Measurements from ENCODE around the gene AOPEP. TPM values are rescaled to one million over a fixed set of nuclear protein-coding genes. Genes with fewer than 3 reads are reported as not detected.
A peak's percentile ranks its signal among the peaks of the same experiment; 100 is the strongest.

The AOPEP gene
- total and polyA plus RNA-seq, 2 of the 13 experiments (the other 11 are each of a cell fraction or from before 2014, with no cell fraction given): 22.2 to 41.6 TPM

DNA sequence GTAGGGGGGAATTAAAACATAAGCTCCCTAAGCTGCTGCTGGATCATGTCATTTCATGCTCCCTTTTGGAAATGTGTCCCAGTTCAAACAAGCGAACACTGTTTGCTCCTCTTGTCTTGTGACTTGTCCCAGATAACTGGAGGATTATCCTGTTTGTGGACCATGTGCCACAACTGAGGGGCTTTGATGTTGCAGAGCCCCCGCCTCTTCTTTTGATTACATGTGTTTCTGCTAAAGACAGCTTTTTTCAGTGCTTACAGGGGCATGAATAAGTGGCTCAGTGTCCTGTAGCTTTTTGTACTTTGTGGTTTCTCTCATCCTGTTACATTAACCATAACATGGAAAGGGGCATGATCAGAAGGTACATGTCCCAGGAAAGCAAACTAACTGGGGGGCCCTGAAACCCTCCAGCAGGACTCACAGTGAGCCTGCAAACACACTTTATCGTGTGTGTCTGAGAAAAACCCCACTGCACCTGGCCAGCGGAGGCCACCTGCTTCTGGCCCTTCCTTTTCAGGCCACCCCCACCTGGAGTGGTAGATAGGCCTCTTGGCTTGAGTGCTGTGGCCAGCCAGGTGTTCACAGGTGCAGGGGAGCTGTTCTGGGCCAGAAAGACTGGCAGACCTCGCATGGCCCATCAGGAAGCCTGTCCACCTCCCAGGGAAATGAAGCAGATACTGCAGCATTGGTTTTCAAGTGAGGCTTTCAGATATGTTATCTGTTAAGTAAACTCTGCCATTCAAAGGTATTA, 305.4 kb downstream of the AOPEP start (continued):
- no peak for TF ChIP-seq ZNF567 (CRISPR knock-in tag; IDR thresholded peaks at IDR 0.05; ENCODE audit: borderline replicate concordance)
- TF ChIP-seq FOSL2 (CRISPR knock-in tag; IDR thresholded peaks at IDR 0.05): peak; percentile 75
- TF ChIP-seq ZNF570 (CRISPR knock-in tag; IDR thresholded peaks at IDR 0.05; ENCODE audit: borderline replicate concordance): no peak
- no peak for TF ChIP-seq ZNF44 (CRISPR knock-in tag; IDR thresholded peaks at IDR 0.05)
- TF ChIP-seq, protein P1, sequence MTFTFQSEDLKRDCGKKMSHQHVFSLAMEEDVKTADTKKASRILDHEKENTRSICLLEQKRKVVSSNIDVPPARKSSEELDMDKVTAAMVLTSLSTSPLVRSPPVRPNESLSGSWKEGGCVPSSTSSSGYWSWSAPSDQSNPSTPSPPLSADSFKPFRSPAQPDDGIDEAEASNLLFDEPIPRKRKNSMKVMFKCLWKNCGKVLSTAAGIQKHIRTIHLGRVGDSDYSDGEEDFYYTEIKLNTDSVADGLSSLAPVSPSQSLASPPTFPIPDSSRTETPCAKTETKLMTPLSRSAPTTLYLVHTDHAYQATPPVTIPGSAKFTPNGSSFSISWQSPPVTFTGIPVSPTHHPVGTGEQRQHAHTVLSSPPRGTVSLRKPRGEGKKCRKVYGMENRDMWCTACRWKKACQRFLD (CRISPR knock-in tag; IDR thresholded peaks at IDR 0.05; ENCODE audit: borderline replicate concordance): no peak
- no peak for TF ChIP-seq ZIK1 (CRISPR knock-in tag; IDR thresholded peaks at IDR 0.05; ENCODE audit: borderline replicate concordance, low read depth)
- no peak for TF ChIP-seq ZFAT (CRISPR knock-in tag; conservative IDR thresholded peaks at IDR 0.05)
- peak; percentile 74; the same call in 1 of the 2 replicates for TF ChIP-seq DMAP1 (CRISPR knock-in tag; IDR thresholded peaks at IDR 0.05)
- TF ChIP-seq FOXK2 (IDR thresholded peaks at IDR 0.05): no peak
- peak; percentile 82 for TF ChIP-seq CREM (IDR thresholded peaks at IDR 0.05)
- TF ChIP-seq CREM (CRISPR knock-in tag; IDR thresholded peaks at IDR 0.05): no peak
- TF ChIP-seq ZNF577 (CRISPR knock-in tag; IDR thresholded peaks at IDR 0.05; ENCODE audit: borderline replicate concordance, low read depth): no peak
- TF ChIP-seq, protein P2, sequence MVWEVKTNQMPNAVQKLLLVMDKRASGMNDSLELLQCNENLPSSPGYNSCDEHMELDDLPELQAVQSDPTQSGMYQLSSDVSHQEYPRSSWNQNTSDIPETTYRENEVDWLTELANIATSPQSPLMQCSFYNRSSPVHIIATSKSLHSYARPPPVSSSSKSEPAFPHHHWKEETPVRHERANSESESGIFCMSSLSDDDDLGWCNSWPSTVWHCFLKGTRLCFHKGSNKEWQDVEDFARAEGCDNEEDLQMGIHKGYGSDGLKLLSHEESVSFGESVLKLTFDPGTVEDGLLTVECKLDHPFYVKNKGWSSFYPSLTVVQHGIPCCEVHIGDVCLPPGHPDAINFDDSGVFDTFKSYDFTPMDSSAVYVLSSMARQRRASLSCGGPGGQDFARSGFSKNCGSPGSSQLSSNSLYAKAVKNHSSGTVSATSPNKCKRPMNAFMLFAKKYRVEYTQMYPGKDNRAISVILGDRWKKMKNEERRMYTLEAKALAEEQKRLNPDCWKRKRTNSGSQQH (CRISPR knock-in tag; IDR thresholded peaks at IDR 0.05; ENCODE audit: low read depth): no peak
- TF ChIP-seq ZSCAN25 (CRISPR knock-in tag; IDR thresholded peaks at IDR 0.05): no peak
- TF ChIP-seq SRY (CRISPR knock-in tag; IDR thresholded peaks at IDR 0.05): no peak
- no peak for TF ChIP-seq ZNF674 (CRISPR knock-in tag; IDR thresholded peaks at IDR 0.05; ENCODE audit: low read depth)
- TF ChIP-seq, protein P3, sequence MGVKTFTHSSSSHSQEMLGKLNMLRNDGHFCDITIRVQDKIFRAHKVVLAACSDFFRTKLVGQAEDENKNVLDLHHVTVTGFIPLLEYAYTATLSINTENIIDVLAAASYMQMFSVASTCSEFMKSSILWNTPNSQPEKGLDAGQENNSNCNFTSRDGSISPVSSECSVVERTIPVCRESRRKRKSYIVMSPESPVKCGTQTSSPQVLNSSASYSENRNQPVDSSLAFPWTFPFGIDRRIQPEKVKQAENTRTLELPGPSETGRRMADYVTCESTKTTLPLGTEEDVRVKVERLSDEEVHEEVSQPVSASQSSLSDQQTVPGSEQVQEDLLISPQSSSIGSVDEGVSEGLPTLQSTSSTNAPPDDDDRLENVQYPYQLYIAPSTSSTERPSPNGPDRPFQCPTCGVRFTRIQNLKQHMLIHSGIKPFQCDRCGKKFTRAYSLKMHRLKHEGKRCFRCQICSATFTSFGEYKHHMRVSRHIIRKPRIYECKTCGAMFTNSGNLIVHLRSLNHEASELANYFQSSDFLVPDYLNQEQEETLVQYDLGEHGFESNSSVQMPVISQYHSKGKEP (CRISPR knock-in tag; IDR thresholded peaks at IDR 0.05): no peak
- TF ChIP-seq ZNF549 (CRISPR knock-in tag; IDR thresholded peaks at IDR 0.05): no peak
- TF ChIP-seq, protein P4, sequence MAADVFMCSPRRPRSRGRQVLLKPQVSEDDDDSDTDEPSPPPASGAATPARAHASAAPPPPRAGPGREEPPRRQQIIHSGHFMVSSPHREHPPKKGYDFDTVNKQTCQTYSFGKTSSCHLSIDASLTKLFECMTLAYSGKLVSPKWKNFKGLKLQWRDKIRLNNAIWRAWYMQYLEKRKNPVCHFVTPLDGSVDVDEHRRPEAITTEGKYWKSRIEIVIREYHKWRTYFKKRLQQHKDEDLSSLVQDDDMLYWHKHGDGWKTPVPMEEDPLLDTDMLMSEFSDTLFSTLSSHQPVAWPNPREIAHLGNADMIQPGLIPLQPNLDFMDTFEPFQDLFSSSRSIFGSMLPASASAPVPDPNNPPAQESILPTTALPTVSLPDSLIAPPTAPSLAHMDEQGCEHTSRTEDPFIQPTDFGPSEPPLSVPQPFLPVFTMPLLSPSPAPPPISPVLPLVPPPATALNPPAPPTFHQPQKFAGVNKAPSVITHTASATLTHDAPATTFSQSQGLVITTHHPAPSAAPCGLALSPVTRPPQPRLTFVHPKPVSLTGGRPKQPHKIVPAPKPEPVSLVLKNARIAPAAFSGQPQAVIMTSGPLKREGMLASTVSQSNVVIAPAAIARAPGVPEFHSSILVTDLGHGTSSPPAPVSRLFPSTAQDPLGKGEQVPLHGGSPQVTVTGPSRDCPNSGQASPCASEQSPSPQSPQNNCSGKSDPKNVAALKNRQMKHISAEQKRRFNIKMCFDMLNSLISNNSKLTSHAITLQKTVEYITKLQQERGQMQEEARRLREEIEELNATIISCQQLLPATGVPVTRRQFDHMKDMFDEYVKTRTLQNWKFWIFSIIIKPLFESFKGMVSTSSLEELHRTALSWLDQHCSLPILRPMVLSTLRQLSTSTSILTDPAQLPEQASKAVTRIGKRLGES (CRISPR knock-in tag; IDR thresholded peaks at IDR 0.05; ENCODE audit: borderline replicate concordance): no peak; the same call in 1 of the 2 replicates
- TF ChIP-seq ETV6 (CRISPR knock-in tag; conservative IDR thresholded peaks at IDR 0.05): no peak
- no peak for TF ChIP-seq ARNT2 (CRISPR knock-in tag; IDR thresholded peaks at IDR 0.05; ENCODE audit: low read depth)
- TF ChIP-seq SATB2 (CRISPR knock-in tag; IDR thresholded peaks at IDR 0.05): no peak; the same call in 1 of the 2 replicates
- TF ChIP-seq AGO1 (IDR thresholded peaks at IDR 0.05; ENCODE audit: low read depth, low read length, poor library complexity, severe bottlenecking): no peak
- TF ChIP-seq ZNF709 (CRISPR knock-in tag; IDR thresholded peaks at IDR 0.05): no peak
- peak; percentile 79; the same call in 1 of the 2 replicates for TF ChIP-seq NCOR1 (IDR thresholded peaks at IDR 0.05; ENCODE audit: borderline replicate concordance, low read length)
